Heart right ventricle (tissue), 16 donors: ENCODE results near the gene MCRIP1. TPM values are rescaled to one million over a fixed set of nuclear protein-coding genes. Genes with fewer than 3 reads are reported as not detected.

Source experiments
- ATAC-seq, 8 donors: fragments of 200-7000 bp; cut with Tn5 transposase; one replicate each; pipeline ENCODE4 v1.9.1; 2020; ENCODE audit warnings: mild to moderate bottlenecking in 8 of 8, moderate library complexity in 8 of 8, moderate number of reproducible peaks in 1 of 8
- DNase-seq, 2 donors: peaks; one replicate each; pipeline ENCODE4 v3.0.0-alpha.2; 2020
- H3K27ac ChIP-seq, 10 donors: fragments of 200-600 bp; sonication (generic) in 2 of 10; one replicate each; pipeline versions ENCODE4 v1.5.0 to v1.8.0; 2020 to 2022; ENCODE audit warnings: mild to moderate bottlenecking in 3 of 10
- H3K27me3 ChIP-seq, 7 donors: fragments of 200-600 bp; one replicate each; pipeline ENCODE4 v1.8.0; 2021 to 2022; ENCODE audit warnings: mild to moderate bottlenecking in 2 of 7
- H3K36me3 ChIP-seq, 9 donors: fragments of 200-600 bp; sonication (generic) in 1 of 9; one replicate each; pipeline versions ENCODE4 v1.5.0 to v1.8.0; 2020 to 2022; ENCODE audit warnings: mild to moderate bottlenecking in 2 of 9
- H3K4me1 ChIP-seq, 9 donors: fragments of 200-600 bp; sonication (generic) in 1 of 9; one replicate each; pipeline versions ENCODE4 v1.5.0 to v1.8.0; 2020 to 2022; ENCODE audit warnings: mild to moderate bottlenecking in 4 of 9
- H3K4me3 ChIP-seq, 10 donors: fragments of 200-600 bp; sonication (generic) in 2 of 10; one replicate each; pipeline versions ENCODE4 v1.5.0 to v1.8.0; 2020 to 2022; ENCODE audit warnings: mild to moderate bottlenecking in 7 of 10, moderate library complexity in 2 of 10
- H3K9me3 ChIP-seq, 11 donors: fragments of 200-600 bp in 10 of 11; sonication (generic) in 2 of 11; one replicate each; pipeline versions ENCODE4 v1.5.0 to v1.8.0; 2013 to 2022; ENCODE audit warnings: mild to moderate bottlenecking in 2 of 11, control low read depth in 1 of 11, moderate library complexity in 1 of 11
- WGBS, 2 donors: extraction: QIAGEN DNeasy Blood & Tissue Kit; methylation state at CpG; one replicate each; pipeline ENCODE4 v1.1.7; 2013; ENCODE audit warnings: inconsistent platforms in 1 of 2; 5-methylcytosine and 5-hydroxymethylcytosine counted together
- intact Hi-C, 10 donors: fragments of 100-400 bp; cut with DNase I; formaldehyde crosslinking; loops; one replicate each; pipeline versions ENCODE4 v1.11.1 to v1.14.2; 2022
- polyA plus RNA-seq, 2 donors: library from polyadenylated mRNA; stranded (reverse); fragments of 200-250 nt; gene quantifications; one replicate each; pipeline ENCODE4 v1.2.3, GENCODE V29; 2013
- total RNA-seq, 10 donors: library from RNA; stranded (reverse); fragmentation: NEBNext Ultra II Directional in 3 of 10; extraction: Animal tissue kit (Norgen Biotek cat#: 25700) in 3 of 10; gene quantifications; one replicate each; pipeline versions ENCODE4 v1.2.1 to v1.2.4, GENCODE V29; 2021 to 2023
- TF ChIP-seq, protein P1 (sequence below), 9 donors: fragments of 200-600 bp; sonication (generic) in 2 of 9; IDR thresholded peaks; one replicate each; pipeline versions ENCODE4 v1.5.0 to v1.8.0; 2021 to 2022; ENCODE audit warnings: antibody characterized with exemption in 9 of 9, mild to moderate bottlenecking in 5 of 9, moderate library complexity in 1 of 9
- donor health status: Arrhythmogenic right ventricular cardiomyopathy.
- donor health status: ischemic (EF 13 %, LVEDD 7.1; RV severe dilation, severe dysfunction).
- donor health status: healthy with polysubstance abuse.
- donor health status: DM: no; HTN: yes; CAD: no.
- donor health status: DM: no; HTN: no; CAD: no.
- donor health status: ischemic (EF 25% LVEDD 6.9; RV normal size, moderate dysfunction).
- donor health status: ischemic (EF 25% LVEDD 5.7; RV mildly dilated, moderate dysfunction).
- donor health status: healthy.
- donor health status: DM: yes; HTN: yes; CAD: no.
- donor health status: Ischemic cardiomyopathy.
- donor health status: ischemic (EF 35%, LVEDD 5.7; RV mildly dilated, moderate dysfunction).
- donor health status: nonischemic (EF 11% LVEDD 7.7; RV severe dilation, severe dysfunction).
- donor health status: DM: yes; HTN: yes; CAD: no.
- donor health status: PGD.
- donor health status: ischemic (EF 29% LVEDD 5.4; RV normal size, mild dysfunction).
- donor health status: nonischemic (EF 23%, LVEDD 6.1; RV moderate dilation, normal function).

MCRIP1 gene
- total and polyA plus RNA-seq, 12 donors, result 75.1 to 239 (median 92.5) TPM

DNA sequence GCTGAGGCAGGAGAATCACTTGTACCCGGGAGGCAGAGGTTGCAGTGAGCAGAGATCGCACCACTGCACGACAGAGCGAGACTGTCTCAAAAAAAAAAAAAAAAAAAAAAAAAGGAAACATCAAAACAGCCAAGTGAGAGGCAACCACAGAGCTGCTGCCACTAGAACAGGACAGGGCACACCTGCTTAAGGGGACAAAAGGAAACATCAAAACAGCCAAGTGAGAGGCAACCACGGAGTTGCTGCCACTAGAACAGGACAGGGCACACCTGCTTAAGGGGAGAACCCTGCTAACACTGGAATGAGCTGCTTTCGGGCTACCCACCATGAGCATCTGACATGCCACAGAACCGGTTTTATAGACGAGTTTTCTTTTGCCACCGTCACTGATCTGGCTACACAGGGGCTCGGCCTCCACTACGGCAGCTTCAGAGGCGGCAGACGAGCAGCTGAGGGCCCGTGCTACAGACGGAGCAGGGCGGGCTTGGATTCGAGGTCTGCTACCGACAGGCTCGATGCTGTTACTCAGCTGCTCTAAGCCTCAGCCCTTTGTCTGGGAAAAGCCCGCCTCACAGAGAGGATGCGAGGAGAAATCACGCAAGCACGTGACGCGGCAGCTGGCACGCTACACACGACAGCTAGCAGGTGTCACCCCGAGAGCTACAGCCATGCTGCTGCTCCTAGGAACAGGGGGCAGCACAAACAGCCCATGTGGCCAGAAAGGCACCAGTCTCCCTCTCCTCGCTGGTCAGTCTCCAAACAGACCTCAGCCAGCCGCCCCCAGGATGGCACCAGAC, 25.3 kb upstream of the MCRIP1 start:
- no peak for DNase-seq
- H3K27ac ChIP-seq, result peak overlapping the region in 2 of 10 donors; percentile 96 to 97
- H3K4me1 ChIP-seq, result peaks cover 18 to 71% (median 50%) of the 10 kb centered on the region in 9 donors
- ATAC-seq, result no peak
- peaks cover 4 to 66% (median 41%) of the 10 kb centered on the region in 9 donors for H3K36me3 ChIP-seq
- intact Hi-C loops, result no loop called here
- WGBS, 2 donors, result 84 to 90% methylated on average over 30 of the region's 30 CpGs
- no peaks in the 10 kb centered on the region for H3K9me3 ChIP-seq
- peak overlapping the region in 9 of 10 donors; percentile 82 to 100 (median 96) for H3K4me3 ChIP-seq
- H3K27me3 ChIP-seq, result no peaks in the 10 kb centered on the region
- TF ChIP-seq, protein P1, sequence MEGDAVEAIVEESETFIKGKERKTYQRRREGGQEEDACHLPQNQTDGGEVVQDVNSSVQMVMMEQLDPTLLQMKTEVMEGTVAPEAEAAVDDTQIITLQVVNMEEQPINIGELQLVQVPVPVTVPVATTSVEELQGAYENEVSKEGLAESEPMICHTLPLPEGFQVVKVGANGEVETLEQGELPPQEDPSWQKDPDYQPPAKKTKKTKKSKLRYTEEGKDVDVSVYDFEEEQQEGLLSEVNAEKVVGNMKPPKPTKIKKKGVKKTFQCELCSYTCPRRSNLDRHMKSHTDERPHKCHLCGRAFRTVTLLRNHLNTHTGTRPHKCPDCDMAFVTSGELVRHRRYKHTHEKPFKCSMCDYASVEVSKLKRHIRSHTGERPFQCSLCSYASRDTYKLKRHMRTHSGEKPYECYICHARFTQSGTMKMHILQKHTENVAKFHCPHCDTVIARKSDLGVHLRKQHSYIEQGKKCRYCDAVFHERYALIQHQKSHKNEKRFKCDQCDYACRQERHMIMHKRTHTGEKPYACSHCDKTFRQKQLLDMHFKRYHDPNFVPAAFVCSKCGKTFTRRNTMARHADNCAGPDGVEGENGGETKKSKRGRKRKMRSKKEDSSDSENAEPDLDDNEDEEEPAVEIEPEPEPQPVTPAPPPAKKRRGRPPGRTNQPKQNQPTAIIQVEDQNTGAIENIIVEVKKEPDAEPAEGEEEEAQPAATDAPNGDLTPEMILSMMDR (IDR thresholded peaks at IDR 0.05), result no peak

DNA sequence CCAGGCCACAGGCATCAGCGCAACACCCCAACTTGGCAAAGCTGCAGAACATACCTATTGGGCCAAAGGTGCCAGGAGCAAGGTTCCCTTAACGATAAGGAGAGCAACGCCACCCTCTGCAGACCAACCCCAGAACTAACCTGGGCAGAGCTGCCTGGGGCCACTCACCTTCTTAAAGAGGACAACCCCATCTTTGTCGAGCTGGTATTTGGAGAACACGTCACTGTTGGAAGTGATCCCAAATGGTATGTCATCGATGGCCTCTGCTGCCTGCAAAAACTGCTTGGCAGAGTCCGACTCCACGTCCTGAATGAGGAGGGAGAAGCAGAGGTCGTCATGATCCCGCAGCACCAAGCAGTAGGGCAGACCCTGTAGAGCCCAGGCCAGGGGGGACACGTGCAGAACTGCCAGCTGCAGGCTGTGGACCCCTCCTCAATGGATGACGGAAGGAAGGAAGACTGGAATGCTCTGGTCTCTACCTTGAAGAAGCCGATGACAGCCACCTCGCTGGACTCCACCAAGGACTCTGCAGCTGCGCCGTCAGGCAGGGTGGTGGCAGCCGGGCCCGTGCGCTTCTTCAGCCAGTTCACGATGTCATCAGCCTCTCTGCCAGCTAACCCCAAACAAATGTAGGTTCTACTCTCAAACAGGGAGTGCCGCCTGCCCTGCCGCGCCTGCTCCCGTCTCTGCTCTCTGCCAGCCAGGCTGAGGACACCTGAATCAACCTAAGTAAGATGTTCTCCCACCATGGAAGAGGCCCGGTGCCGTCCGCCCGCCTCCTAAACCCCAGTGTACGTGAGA, 22.1 kb upstream of the MCRIP1 start:
- H3K9me3 ChIP-seq, result no peaks in the 10 kb centered on the region
- ATAC-seq, result peak in 3 of 8 donors; percentile 31 to 43 (median 32)
- H3K4me3 ChIP-seq, result no peak overlapping the region
- TF ChIP-seq, protein P1 (IDR thresholded peaks at IDR 0.05), result no peak
- intact Hi-C loops, result no loop called here
- peaks cover 10 to 46% (median 31%) of the 10 kb centered on the region in 9 donors for H3K4me1 ChIP-seq
- DNase-seq, result no peak
- no peaks in the 10 kb centered on the region for H3K27me3 ChIP-seq
- 72% methylated on average over 29 of the region's 29 CpGs for WGBS, 2 donors
- peaks cover 4 to 89% (median 64%) of the 10 kb centered on the region in 9 donors for H3K36me3 ChIP-seq
- H3K27ac ChIP-seq, result peak overlapping the region in 4 of 10 donors; percentile 20 to 41 (median 33)

DNA sequence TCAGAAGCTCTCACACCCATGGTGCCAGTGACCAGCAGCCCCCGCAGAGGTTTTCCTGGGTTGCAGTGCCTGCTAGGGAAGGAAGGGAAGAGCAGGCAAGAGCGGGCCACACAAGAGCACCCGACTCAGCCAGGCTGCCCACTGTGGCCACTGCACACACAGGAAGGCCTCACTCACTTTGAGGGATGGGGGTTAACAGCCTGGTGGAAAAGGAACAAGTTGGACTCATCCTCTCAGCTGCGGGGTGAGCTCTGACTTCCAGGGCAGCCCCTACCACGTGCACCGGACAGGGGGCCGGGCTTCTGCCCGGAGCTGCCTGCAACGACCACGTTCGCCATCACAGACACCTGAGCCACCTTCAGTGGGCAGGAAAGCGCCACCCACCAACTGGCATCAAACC, 19.1 kb upstream of the MCRIP1 start:
- 94 to 96% methylated on average over 12 of the region's 12 CpGs for WGBS, 2 donors
- TF ChIP-seq, protein P1 (IDR thresholded peaks at IDR 0.05), result no peak

DNA sequence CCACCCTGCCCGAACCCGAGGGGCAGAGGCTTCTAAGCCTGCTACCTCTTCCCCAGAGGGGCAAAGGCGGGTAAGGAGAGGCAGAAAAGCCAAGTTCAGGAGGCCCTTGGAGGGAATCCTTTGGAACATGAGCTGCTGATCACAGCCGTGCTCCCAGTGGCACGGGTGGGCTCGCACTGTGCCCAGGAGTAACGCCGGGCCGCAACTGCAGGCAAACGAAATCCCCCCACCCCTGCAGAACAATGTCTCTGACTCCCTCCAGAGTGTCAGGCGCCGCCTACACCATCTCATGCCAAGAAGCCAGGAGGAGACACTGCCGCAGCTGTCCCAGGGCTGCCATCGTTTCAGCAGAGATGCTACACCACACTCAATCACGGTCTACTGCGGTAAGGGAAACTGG, 18.3 kb upstream of the MCRIP1 start:
- no peak for ATAC-seq
- TF ChIP-seq, protein P1 (IDR thresholded peaks at IDR 0.05), result no peak
- H3K36me3 ChIP-seq, result peaks cover 0 to 100% (median 62%) of the 10 kb centered on the region in 9 donors
- no peak for DNase-seq
- H3K9me3 ChIP-seq, result no peaks in the 10 kb centered on the region
- intact Hi-C loops, result no loop called here
- H3K27me3 ChIP-seq, result no peaks in the 10 kb centered on the region
- H3K4me3 ChIP-seq, result no peak overlapping the region
- H3K27ac ChIP-seq, result no peak overlapping the region
- peaks cover 0 to 16% (median 8%) of the 10 kb centered on the region in 9 donors for H3K4me1 ChIP-seq
- 94 to 96% methylated on average over 16 of the region's 16 CpGs for WGBS, 2 donors

More for the DNA sequence above, 19.1 kb upstream of the MCRIP1 start:
- Histone ChIP-seq H3K4me1 (peaks cover 0 to 22% (median 8%) of the 10 kb centered on the region in 9 donors), H3K27me3 (no peaks in the 10 kb centered on the region), H3K27ac (no peak overlapping the region), H3K36me3 (peaks cover 2 to 100% (median 58%) of the 10 kb centered on the region in 9 donors), H3K4me3 (no peak overlapping the region), H3K9me3 (no peaks in the 10 kb centered on the region)
- ATAC-seq (no peak), DNase-seq (no peak)
- intact Hi-C loops, result loop anchor here in 1 of 10 donors (1.0 kb wide), 1 partner anchor 33 kb away; no protein-coding TSS in a partner anchor
